Choroid plexus epithelial cell (primary cell): ENCODE data around the gene VAV2.

Source experiments
- DNase-seq: peaks from one replicate; pipeline ENCODE4 v3.0.0-alpha.2; 2010; ENCODE audit warnings: low read depth
- H3K4me3 ChIP-seq: 2 replicates; pipeline ENCODE4 v1.5.1; 2011; ENCODE audit warnings: low read depth, mild to moderate bottlenecking, control low read depth, low read length, moderate library complexity
- TF ChIP-seq, protein P1 (sequence below): conservative IDR thresholded peaks from 2 replicates; pipeline ENCODE4 v1.5.1; 2011; ENCODE audit warnings: low read depth, mild to moderate bottlenecking, control low read depth, inconsistent platforms, low read length, moderate library complexity

Gene VAV2

GRCh38 chr9:134037641-134038040, 45.5 kb upstream of the VAV2 start:
- H3K4me3 ChIP-seq, result no peak overlapping the region
- TF ChIP-seq, protein P1, sequence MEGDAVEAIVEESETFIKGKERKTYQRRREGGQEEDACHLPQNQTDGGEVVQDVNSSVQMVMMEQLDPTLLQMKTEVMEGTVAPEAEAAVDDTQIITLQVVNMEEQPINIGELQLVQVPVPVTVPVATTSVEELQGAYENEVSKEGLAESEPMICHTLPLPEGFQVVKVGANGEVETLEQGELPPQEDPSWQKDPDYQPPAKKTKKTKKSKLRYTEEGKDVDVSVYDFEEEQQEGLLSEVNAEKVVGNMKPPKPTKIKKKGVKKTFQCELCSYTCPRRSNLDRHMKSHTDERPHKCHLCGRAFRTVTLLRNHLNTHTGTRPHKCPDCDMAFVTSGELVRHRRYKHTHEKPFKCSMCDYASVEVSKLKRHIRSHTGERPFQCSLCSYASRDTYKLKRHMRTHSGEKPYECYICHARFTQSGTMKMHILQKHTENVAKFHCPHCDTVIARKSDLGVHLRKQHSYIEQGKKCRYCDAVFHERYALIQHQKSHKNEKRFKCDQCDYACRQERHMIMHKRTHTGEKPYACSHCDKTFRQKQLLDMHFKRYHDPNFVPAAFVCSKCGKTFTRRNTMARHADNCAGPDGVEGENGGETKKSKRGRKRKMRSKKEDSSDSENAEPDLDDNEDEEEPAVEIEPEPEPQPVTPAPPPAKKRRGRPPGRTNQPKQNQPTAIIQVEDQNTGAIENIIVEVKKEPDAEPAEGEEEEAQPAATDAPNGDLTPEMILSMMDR, result no peak
- DNase-seq, result no peak

GRCh38 chr9:134036130-134036529, 44.0 kb upstream of the VAV2 start:
- DNase-seq, result no peak
- TF ChIP-seq, protein P1, result no peak
- H3K4me3 ChIP-seq, result no peak overlapping the region

GRCh38 chr9:134035041-134036039, 43.2 kb upstream of the VAV2 start:
- no peak overlapping the region for H3K4me3 ChIP-seq
- DNase-seq, result no peak
- TF ChIP-seq, protein P1, result no peak

DNA sequence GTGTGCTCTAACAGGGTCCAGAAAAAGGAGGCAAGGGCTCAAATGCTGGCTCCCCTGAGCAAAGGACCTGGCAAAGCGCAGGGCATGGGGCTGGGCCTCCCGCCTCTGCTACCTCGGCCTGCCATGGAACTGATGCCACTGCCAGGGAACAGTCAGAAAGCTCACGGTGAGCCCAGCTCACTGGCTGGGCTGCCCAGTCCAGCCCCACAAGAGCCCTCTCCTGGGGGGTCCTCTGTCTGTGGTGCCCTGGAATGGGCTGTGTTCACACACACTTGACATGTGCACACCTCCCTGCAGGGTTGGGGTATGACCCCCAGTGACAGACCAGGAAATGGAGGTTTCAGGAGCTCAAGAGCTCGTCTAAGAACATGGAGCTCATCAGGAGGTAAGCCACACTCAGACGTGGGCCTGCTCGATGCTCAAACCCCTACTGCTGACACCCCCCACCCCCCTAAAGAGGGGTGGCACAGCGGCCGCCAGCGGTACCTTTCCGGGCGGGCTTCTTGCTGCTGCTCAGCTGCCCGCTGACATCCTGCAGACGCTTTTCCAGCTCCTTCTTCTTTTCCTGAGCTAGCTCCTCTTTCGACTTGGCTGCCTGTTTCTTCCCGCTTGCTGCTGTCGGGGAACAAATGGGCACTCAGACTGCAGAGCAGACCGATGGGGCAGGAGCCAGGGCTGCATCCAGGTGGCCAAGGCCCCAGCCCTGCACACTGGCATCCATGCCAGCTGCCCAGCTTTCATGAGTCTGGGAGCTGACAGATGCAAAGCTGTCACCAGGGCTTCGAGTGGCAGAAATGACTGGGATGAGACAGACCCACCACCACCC, 42.3 kb upstream of the VAV2 start:
- no peak for DNase-seq
- H3K4me3 ChIP-seq, result no peak overlapping the region
- TF ChIP-seq, protein P1, result no peak

- no peak overlapping the region for H3K4me3 ChIP-seq
- TF ChIP-seq, protein P1, result no peak
- DNase-seq, result no peak
Measured at GRCh38 chr9:134033516-134034214, 41.5 kb upstream of the VAV2 start.

- no peak overlapping the region for H3K4me3 ChIP-seq
- TF ChIP-seq, protein P1, result no peak
- no peak for DNase-seq
Measured at GRCh38 chr9:134032456-134033222, 40.5 kb upstream of the VAV2 start.
